ENCODE measurements around the gene CDH4. TPM values are rescaled to one million over a fixed set of nuclear protein-coding genes. Genes with fewer than 3 reads are reported as not detected.

The CDH4 gene
- total RNA-seq, 6 donors from 2014 or later = 0.20 to 1.0 (median 0.40) TPM; not detected in 1

GRCh38 chr20:61292821-61293612 lies 41.0 kb downstream of the CDH4 start:
- DNase-seq (peak in 1 of 2 donors; percentile 69), ATAC-seq (ENCODE audit: low FRiP score in 2 of 2) (no peak)
- no peaks in the 10 kb centered on the region for H3K4me1 ChIP-seq
- no peaks in the 10 kb centered on the region for H3K36me3 ChIP-seq
- H3K27ac ChIP-seq = no peak overlapping the region
- TF ChIP-seq POLR2A (IDR thresholded peaks at IDR 0.05) = no peak
- no peak for TF ChIP-seq EP300 (IDR thresholded peaks at IDR 0.05)
- TF ChIP-seq CTCF (IDR thresholded peaks at IDR 0.05) = no peak
- TF ChIP-seq POLR2AphosphoS5 (IDR thresholded peaks at IDR 0.05) = no peak
- no peaks in the 10 kb centered on the region for H3K9me3 ChIP-seq
- H3K27me3 ChIP-seq = no peaks in the 10 kb centered on the region
- WGBS, 2 donors = 78 to 83% methylated on average over 7 to 19 of the region's 19 CpGs
- H3K4me3 ChIP-seq = no peak overlapping the region

GRCh38 chr20:61293951-61294350 lies 41.9 kb downstream of the CDH4 start:
- TF ChIP-seq POLR2AphosphoS5 (IDR thresholded peaks at IDR 0.05) = no peak
- TF ChIP-seq CTCF (IDR thresholded peaks at IDR 0.05) = no peak
- TF ChIP-seq POLR2A (IDR thresholded peaks at IDR 0.05) = no peak
- TF ChIP-seq EP300 (IDR thresholded peaks at IDR 0.05) = no peak
- DNase-seq (peak in 1 of 2 donors; percentile 55), ATAC-seq (ENCODE audit: low FRiP score in 2 of 2) (peak; percentile 7 to 21)
- Histone ChIP-seq H3K4me3 (no peak overlapping the region), H3K27me3 (no peaks in the 10 kb centered on the region), H3K27ac (no peak overlapping the region), H3K9me3 (no peaks in the 10 kb centered on the region), H3K36me3 (no peaks in the 10 kb centered on the region), H3K4me1 (no peaks in the 10 kb centered on the region)
- WGBS, 2 donors = 60 to 79% methylated on average over 1 to 12 of the region's 12 CpGs

- Histone ChIP-seq H3K9me3 (no peaks in the 10 kb centered on the region), H3K27me3 (no peaks in the 10 kb centered on the region), H3K4me1 (no peaks in the 10 kb centered on the region), H3K27ac (no peak overlapping the region), H3K4me3 (no peak overlapping the region), H3K36me3 (no peaks in the 10 kb centered on the region)
- DNase-seq = no peak
- 83 to 91% methylated on average over 13 of the region's 13 CpGs for WGBS, 2 donors
- ATAC-seq (ENCODE audit: low FRiP score in 2 of 2) = no peak
- no peak for TF ChIP-seq POLR2AphosphoS5 (IDR thresholded peaks at IDR 0.05)
- no peak for TF ChIP-seq CTCF (IDR thresholded peaks at IDR 0.05)
- TF ChIP-seq POLR2A (IDR thresholded peaks at IDR 0.05) = no peak
- no peak for TF ChIP-seq EP300 (IDR thresholded peaks at IDR 0.05)
Measured at GRCh38 chr20:61295249-61295648, 43.2 kb downstream of the CDH4 start.

GRCh38 chr20:61295682-61296628 lies 43.9 kb downstream of the CDH4 start:
- peak in 1 of 2 donors; percentile 59 for DNase-seq

More at GRCh38 chr20:61295682-61296628, 43.9 kb downstream of the CDH4 start:
- Histone ChIP-seq H3K36me3 (no peaks in the 10 kb centered on the region), H3K27me3 (no peaks in the 10 kb centered on the region), H3K4me3 (no peak overlapping the region), H3K9me3 (no peaks in the 10 kb centered on the region), H3K4me1 (no peaks in the 10 kb centered on the region), H3K27ac (no peak overlapping the region)
- TF ChIP-seq POLR2AphosphoS5 (IDR thresholded peaks at IDR 0.05) = no peak
- no peak for TF ChIP-seq EP300 (IDR thresholded peaks at IDR 0.05)
- TF ChIP-seq CTCF (IDR thresholded peaks at IDR 0.05) = no peak
- TF ChIP-seq POLR2A (IDR thresholded peaks at IDR 0.05) = no peak
- WGBS, 2 donors = 61 to 74% methylated on average over 29 to 33 of the region's 33 CpGs
- no peak for ATAC-seq (ENCODE audit: low FRiP score in 2 of 2)

Measured in upper lobe of left lung (tissue), 6 donors.